K562 (cell line): ENCODE data around the gene MOCS3.

Experiments
- MEF2A ChIP-seq: IDR thresholded peaks from 2 replicates; pipeline ENCODE4 v1.6.1; 2011; ENCODE audit warnings: low read depth, mild to moderate bottlenecking, low read length, moderate library complexity; ENCODE audit not compliant: control insufficient read depth
- SLC30A9 ChIP-seq: fragments of 250-450 bp; sonication (Bioruptor Pico); IDR thresholded peaks from 2 replicates; pipeline ENCODE4 v1.8.0; 2022; ENCODE audit warnings: mild to moderate bottlenecking, moderate library complexity

DNA sequence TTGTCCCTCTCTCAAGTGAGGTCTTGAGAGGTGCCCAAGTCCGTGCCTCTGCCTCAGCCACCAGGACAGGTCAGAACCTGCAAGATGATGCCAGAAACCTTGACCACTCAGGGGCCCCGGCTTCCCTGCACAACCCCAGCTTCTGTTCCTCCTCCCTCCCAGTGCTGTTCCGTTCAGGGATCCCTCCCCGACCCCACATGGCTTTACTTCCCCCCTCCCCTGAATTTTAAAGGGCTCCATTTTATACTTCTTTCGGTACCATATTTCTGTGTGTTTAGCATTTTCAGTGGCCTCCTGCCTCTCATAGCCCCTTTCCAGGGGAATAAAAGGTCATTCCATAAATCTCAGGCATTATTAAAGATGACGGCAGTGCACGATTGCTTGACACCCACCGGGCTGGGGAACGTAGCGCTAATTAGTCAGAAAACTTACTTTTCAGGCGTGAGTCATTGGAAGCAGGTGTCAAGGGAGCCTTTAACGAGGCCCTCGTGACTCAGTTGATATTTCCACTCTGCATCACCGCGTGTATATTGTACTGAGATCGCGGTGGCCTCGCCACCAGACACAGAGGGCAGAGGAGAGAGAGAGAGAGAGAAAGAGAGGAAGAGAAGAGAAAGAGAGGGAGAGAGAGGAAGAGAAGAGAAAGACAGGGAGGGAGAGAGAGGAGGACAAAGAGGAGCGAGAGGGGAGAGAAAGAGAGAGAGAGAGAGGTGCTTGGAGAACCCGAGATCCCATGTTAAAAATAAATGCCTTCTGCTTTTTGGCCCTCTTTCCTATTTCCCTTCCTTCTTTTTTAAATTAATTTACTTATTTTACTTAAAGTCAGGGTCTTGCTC is 43.0 kb downstream of the MOCS3 start:
- no peak for TF ChIP-seq SLC30A9 (CRISPR knock-in tag)
- TF ChIP-seq MEF2A = no peak
